ENCODE data around the gene AGAP1.

The AGAP1 gene

DNA sequence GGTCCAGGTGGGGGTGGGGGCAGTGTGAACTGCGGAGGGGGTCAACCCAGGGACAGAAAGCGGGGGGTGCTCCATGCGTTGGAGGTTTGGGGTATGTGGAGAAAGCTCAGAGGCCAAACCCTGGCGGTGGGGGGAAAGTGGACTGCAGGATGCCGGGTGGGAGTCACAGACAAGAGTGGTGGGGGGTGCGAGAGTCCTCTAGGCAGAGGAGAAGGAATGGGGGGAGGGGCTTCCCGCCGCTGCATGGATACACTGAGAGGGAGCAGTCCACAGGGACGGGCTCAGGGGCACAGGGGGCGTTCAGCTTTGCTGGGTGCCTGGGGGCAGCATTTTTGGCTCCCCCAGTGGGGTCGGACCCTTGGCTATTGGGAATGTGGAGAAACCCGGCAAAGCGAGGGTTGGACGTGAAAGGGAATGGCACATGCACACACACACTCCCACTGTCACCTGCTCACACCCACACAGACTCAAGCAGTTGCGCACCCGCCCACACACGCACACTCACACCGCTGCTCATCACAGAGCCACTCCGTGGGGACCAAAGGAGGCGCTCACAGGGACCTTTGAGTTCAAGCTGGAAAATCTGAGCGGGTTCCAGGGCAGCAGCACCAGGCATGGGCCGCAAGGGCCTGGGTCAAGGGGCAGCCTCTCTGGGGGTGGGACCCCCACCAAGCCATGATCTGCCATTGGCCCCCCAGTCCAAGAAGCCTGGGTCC, 666.7 kb downstream of the AGAP1 start:
- DNase-seq (ENCODE audit: low read depth in 3 of 3), result no peak

DNA sequence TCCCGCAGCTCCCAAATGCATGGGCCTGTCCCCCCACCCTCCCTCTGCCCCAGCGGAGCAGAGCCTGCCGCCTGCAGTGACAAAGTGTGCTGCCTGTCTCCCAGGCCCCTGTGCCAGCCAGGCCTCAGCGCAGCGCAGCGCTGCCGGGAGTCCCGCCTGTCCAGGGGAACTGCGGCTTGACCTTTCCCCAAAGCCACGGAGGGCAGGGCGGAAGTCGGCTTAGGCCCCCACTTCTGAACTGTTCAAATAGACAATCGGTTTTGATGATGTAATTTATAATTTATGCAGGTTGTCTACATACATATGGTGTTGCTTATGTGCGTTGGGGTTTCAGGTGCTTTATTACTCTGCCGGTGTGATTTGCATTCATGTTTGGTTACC, 667.2 kb downstream of the AGAP1 start:
- no peak for DNase-seq (ENCODE audit: low read depth in 3 of 3)

DNA sequence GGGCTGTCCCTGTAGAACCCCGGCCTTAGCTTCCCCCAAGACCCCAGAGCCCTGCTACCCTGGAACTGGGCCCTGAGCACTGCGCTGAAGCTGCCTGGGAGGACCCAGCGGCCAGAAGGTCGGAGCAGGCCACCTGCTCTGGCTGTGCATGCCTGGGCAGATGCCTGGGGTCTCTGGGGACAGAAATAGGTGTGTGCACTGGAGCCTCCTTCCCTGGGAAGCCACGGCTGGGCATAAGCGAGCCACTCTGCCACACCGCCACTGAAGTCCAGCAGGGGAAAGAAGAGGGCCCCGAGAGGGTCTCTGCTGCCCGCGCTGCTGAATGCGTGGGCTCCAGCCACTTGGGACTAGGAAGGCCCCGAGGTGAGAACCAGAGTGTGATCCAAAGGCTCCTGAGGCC, 667.7 kb downstream of the AGAP1 start:
- no peak for DNase-seq (ENCODE audit: low read depth in 3 of 3)

DNA sequence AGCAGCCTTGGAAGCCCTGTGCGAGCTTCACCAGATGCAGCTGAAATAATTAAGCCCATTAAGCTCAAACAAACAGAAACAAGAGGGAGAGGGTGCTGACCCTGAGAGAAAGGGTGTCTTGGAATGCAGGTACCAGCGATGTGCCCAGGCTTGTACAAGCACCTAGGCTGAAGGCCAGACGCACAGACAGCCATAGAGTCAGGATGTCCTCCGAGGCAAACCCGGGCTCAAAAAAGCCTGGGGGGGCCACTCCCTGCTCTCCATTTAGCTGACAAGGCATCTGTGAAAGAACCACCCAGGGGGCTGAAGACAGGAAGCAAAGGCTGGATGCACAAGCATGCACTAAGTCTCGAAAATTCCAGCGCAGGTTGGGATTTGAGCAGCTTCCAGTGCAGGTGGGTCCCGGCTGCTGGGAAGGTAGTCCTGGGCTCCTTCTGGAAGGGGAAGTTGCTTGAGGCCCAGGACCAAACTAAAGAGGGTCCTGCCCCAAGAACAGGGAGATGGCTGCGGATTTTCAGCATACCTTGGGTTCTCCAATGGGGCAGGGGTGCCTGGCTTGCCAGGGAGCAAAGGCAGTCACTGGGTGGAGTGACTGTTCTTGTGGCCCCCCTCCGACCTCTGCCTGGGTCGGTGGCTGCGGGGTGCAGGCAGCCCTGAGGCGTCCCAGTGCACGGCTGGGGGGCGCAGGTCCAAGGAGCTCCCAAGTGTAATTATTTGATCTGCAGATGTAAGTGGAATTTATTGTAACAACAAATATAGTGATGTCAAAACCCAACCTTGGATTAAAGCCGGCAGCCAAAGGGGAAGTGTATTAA, 668.4 kb downstream of the AGAP1 start:
- no peak for DNase-seq (ENCODE audit: low read depth in 3 of 3)

DNA sequence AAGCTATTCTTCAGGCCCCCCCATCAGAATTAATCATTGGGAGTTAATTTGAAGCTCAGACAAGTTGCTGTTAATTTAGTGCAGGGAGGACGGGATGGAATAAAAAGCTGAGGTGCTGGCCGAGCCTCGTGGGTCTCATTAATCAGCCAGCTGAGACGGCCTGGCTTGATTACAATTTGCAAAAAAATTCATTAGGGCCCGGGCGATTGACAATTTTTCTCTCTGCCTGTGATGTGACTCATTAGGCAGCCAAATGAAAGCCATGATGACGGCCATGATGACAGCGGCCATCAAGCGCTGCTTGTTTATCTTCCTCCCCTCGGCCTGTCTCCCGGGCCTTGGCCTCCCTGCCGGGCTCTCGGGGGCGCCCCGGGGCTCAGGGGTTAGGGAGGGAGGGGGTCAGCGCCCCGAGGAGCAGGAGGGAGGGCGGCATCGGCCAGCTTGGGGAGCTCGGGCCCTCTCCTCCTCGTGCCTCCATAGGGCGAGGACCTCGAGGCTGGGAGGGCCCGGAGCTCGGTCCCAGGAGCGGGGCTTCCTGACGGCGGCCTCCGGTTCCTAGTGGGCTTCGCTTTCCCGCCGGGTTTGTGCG, 669.1 kb downstream of the AGAP1 start:
- DNase-seq (ENCODE audit: low read depth in 3 of 3), result no peak

DNA sequence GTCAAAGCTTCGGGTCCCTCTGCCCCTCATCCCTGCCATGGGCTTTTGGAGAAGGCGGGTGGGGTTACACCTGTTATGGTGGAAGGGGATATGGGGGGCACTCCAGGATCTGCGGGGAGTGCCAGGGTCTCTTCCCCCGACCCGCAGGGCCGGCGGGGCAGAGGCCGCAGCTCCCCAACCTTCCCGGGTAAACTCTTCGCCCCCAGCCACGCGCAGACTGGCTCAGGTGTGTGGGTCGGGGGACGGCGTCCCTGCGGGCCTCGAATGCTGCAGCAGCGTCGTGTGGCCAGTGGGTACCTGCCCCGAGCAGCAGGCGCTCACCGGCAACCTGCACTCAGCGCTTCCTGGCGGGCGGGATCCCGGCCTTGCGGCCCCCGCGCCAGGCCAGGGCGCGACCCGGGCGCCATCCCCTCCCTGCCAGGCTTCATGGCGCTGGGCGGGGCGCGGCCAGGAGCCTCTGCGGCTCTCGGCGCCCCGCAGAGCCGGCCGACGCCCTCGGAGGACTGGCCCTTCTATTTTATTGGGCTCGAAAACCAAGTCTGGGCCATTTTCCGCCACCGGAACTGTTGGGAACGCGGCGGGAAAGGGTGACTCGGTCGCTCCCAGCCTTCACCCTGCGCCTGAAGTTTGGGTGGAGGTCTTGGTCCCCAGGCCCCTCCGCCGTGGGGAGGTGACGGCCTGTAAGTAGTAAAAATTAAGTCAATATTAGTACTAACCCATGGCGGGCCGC, 669.8 kb downstream of the AGAP1 start:
- DNase-seq (ENCODE audit: low read depth in 3 of 3), result no peak

DNA sequence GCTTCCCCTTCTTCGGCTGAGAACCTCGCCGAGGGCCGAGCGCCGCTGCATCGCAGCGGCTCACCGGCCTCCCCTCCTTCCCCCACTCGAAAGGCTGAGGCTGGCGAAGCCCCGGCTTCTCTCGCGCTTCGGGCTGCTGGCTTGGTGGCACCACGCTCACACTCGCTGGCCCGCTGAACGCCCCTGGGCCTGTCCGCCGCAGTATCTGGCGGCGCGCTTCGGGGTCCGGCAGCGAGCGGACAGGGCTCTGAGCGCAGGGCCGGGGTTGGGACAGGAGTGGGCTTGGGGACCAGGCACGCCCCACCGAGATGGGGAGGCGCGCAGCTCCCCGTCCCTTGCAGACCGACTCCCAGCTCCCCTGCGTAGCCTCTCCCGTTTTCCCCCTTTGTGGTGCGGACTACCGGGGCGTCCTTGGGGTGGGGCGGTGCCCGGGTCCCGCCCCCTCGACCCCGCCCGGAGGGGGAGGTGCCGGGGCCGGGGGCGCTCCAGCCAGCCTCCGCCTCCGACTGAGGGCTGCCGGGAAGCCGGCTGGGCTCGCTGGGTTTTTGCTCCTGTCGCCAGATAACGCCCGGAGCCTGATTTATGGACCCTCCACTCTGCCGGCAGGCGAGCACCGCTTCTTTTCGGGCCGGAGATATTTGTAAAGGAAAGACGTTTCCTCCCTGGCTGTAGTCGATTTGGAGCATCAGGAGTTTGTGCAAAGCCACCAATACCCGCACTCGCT, 670.5 kb downstream of the AGAP1 start:
- DNase-seq (ENCODE audit: low read depth in 3 of 3), result no peak

DNA sequence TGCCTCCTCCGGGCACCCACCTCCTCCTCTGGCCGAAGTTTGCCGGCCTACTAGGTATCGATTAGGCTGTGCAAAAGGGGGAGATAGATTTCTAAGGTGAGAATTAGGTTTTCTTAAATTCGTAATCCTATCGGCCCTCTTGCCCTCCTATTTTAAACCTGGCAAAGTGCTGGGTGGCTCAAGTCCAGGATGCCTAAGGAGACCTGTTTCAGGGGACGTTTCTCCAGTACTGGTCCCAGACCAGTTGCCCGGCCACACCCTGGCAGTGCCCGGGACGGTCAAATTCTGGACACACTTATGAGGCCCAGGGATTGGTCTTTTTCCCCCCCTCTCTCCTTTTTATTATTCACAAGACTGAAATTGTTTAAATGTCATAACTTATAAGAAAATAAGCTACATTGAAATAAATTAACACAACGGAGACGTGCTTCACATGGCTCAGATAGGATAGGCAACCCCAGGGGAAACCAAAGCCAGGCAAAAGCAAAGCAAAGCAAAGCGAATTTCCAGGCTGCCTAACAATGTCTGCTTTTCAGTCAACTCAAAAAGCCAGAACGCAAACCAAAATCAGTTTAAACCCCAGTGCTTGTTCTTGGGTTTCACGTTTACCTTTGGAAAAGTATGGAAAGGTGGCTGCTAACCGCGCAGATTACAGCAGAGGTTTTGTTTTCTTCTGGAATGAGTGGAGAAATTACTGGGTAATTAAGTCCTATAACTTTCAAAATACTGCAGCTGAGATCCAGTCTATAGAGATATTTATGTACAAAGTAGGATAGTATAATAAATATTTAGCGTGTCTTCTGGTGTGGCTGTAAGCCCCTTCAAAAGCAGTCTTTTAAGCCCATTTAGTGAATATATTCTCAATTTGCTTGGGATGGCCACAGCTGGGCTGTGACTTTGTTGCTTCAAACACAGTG, 671.3 kb downstream of the AGAP1 start:
- DNase-seq (ENCODE audit: low read depth in 3 of 3), result no peak

DNA sequence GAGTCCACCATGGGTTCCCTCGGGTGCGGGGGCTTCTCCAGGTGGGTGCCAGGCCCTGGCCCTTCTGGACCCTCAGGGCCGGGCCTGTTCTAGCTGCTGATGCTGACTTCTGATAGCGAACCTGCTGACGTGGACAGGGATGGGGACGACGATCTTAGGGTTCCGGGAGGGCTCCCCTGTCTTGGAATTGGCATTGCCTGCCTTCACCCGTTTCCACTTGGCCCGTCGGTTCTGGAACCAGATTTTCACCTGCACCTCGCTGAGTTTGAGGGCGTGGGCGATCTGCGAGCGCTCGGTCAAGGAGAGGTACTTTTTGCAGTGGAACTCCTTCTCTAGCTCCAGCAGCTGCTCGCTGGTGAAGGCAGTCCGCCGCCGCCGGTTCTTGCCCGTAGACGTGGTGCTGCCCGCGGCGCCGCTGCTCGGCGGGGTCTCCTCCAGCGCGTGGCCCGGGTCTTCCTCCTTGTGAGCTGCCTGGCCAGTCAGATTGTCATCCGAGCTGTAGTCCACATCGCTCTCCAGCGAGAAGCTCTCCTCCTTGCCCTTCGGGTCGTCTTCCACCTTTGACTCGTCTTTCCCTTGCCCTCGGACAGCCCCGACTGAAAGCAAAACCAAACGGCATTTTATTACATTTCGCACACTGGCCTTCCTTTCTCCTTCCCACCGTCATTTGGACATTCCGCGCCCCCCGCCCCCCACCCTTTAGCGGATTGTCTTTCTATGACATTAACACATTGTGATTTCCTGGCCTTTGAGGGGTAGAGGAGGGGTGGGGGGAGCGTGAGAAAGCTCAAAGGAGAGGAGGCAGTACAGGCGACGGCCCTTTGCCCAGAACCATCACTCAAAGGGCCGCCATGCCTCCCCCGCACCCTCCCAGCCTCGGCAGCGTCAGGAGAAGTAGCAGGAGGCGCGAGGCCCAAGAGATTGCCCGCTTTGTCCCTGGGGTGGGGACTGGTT, 672.3 kb downstream of the AGAP1 start:
- no peak for DNase-seq (ENCODE audit: low read depth in 3 of 3)

DNA sequence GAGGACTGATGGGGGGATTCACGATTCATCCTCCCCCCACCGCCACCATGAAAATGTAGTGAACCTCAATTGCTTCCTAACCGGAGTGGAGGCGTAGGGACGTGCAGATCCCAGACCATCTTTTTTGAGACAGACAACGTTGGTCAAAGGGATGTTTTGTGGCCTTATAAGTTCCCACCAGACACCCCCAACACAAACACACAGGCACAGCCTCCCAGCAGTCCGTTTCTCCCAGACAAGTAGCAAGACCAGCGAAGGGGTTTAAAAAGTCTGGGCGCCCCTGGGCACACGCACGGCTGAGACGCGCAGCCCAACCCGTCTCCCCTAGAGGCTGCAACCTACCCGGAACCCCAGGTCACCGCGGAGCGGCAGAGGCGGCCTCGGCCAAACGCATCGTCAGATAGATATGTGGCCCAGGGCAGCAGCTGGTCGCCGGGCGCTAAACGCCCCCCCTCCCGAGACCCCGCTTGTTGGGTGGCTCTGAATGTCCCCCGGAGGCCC, 673.0 kb downstream of the AGAP1 start:
- no peak for DNase-seq (ENCODE audit: low read depth in 3 of 3)

DNA sequence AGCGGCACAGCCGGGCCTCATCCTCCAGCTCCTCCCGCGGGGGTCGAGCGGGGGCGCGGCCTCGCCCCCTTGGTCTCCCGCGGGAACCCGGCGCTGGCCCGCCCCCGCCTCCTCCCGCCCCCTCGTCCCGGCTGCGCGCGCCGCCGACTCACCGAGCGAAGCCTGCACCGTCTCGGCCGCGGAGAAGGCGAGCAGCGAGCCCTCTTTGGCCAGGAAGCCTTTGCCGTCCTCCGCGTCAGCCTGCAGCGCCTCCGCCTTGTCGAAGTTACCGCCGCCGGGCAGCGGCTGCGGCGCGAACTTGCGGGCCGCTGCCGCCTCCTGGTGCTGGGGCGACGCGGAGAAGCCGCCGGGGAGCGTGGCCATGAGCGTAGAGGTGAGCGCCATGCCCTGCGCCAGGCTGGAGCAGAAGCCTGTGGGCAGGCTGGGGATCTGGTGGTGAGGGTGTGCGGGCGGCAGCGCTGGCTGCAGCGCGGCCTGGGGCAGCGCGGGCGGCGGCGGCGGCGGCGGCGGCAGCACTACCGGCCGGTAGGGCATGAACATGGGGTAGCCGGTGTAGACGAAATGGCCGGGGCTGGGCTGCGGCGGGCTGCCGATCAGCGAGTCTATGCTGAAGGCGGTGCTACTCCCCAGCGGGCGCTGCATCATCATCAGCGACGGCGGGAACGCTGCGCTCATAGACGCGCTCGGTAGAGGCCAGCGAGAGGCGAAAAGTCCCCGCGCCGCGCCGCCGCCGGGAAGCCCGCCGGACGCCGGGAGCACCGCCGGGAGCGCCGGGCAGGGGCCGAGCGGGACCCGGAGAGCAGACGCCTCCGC, 673.7 kb downstream of the AGAP1 start:
- DNase-seq (ENCODE audit: low read depth in 3 of 3), result no peak

DNA sequence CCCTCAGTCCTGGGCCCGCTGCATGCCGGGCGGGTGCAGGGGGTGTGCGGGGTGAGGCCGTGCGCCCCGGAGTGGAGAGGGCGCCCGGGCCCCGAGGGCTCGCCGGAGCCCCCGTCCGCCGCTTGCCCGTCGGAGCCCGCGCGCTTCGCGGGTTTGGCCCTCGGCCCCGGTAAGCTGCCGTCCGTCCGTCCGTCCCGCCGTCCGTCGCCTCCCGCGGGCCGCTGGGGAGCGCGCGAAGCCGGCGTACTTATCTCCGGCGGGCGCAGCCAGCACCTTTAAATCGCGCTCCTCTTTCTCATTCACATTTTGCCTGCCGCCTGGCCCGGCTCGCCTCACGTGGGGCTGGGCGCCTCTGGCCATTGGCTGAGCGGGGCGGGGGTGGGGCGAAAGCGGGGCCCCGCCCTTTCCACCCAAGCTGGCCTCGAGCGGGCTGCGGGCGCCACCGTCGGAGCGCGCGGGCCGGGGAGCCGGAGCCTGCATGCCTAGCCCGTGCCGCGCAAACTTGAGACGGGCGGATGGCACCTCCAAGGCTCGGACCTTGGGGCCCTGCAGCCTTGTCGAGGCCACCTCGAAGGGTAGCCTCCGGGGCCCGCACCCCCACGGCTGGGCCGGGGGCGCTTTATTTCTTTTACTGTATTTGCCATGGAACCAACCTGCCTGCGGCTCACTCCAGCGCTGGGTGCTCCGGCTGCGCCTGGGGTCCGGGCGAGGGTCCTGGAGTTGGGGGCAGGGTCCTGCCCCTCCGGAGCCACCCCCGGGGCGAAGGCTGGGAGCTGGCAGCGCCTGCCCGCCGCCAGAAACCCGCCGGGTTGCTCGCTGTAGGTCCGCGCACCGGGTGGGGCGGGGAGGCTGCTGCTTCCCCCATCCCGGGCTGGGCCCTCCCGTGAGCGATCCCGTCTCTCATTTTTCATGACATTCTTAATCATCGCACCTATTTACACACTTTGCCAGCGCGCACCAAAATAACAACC, 674.6 kb downstream of the AGAP1 start, which contains the start of gene GBX2:
Gene GBX2, minus strand, starts transcription at position 277 of the 971 bp plus-strand sequence. CDS start 415 bp downstream, outside the sequence.
- no peak for DNase-seq (ENCODE audit: low read depth in 3 of 3)

DNA sequence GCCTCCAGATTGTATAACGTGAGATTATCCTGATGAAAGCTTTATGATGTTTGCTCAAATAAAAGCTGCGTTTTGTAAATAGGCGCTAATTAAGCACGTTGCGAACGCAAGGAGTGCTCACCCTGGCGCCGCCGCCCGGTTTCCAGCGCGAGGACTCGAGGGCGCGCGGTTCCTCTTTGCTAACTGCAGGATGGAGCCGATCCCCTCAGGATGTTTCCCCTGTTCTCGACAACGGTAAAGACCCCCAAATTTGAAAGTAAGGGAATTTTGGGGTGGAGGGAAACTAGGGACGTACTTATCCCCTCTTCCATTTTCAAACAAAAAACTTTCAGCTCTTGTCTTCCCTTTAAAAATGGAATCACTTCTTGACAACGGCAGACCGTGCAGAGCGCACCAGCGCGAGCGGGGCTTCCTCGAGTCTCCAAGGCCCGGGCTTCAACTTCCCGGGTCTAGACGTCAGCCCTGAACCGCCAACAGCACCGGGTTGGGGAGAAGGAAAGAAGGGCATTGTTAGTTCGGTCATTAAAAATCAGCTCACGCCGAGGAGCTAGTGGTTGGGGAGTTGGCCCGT, 675.4 kb downstream of the AGAP1 start:
- no peak for DNase-seq (ENCODE audit: low read depth in 3 of 3)

DNA sequence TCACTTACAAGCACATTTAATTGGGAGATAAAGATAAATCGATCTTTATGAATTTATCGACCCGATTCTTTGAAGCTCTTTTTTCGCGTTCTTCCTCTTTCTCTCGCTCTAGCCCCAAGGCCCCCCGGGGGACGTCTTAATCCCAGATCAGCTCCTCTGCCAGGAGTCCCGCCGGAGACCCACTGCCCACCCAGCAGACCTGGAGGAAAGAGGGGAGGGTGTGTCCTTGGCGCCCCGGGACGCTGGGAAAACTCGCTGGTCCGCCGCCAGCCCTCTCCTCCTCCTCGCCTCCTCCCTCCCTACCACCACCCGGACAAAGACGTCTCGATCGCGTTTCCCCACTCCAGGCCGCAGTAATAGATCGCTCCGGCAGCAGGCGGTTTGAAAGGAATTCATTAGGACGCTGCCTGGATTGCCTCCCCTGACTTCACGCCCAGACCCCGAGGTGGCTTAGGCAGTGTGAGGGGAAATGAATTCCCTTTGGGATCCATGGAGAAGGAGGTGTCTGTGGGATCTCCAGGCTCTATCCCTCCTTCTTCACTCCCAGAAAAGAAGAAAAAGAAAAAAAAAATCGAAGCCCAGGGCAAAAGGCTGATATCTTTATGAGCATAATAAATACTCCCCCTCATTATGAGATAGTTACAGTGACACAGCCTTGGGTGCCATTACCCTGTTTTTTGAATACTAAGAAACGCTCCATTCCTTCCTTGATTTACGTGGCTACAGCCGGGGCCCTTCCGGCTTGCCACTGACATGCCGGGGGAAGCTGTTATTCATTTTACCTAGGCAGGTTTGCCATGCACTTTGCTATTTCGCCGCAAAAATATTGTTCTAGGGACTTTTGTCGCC, 676.1 kb downstream of the AGAP1 start:
- no peak for DNase-seq (ENCODE audit: low read depth in 3 of 3)

DNA sequence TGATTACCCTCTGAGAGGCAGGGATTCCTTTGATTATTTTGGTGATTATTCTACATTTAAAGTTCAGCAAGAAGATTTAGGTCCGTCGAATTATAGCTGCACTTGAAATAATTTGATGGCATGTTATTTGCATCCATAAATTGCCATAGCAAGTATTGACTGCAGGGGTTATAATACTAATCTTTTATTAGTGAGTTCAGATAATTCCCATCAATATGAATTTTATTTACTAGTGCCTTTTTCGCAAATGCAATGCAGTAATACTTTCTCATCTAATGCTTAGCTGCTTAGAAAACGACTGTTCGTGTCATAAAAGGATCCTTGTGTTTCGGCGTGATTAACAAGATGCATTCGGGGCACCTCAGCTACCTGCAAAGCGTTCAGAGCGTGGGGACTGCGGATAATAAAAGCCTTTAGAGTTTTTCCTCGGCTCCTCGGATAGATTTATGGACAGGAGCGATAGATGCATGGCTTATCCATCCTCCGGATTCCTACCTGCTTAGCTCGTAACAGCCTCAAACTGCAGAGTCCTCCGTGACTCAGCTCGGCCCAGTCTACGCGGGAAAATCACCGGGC, 676.8 kb downstream of the AGAP1 start:
- no peak for DNase-seq (ENCODE audit: low read depth in 3 of 3)

All from stimulated activated CD4-positive, alpha-beta T cell treated with anti-CD3 and anti-CD28 coated beads, TNF-alpha, amount 100 ng/mL, for 48 hours (primary cell).